Measurements from ENCODE around the gene ZNF500. TPM values are rescaled to one million over a fixed set of nuclear protein-coding genes. Genes with fewer than 3 reads are reported as not detected.

ZNF500 gene
- total and polyA plus RNA-seq, 2 donors (not counting 3 experiments of a cell fraction or from before 2014, with no cell fraction given) = 8.6 to 13.5 TPM

DNA sequence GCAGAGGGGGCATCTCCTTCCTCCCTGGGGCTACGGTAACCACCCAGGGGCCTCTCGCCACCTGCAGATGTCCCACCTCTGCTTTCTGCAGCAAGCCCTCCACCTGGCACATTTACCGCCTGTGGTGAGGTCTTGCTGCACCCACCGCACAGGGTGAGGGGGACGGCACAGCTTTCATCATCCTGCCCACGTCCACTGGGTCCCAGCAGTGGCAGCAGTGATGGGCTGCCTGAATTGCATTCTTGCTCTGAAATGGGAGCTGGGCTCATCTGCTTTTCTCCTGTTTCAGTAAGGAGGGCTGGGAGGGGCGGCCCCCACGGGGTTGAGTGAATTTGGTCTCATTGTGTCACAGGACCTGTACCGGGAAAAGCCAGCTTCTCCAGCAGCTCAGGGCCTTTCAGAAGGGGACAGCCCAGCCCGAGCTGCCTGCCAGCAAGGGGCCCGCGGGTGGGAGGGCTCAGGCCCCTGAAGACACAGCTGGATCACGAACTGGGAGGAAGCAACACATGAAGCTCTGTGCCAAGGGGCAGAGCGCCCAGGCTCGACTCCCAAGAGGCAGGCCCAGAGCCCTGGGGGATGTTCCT is 19.9 kb downstream of the ZNF500 start:
- CTCF ChIA-PET = no interaction called here
- no peak overlapping the region for H2AFZ ChIP-seq (ENCODE audit: low read depth, low read length)
- DNase-seq (ENCODE audit: low read depth, low spot score) = no peak

More for the DNA sequence above, 19.9 kb downstream of the ZNF500 start:
- TF ChIP-seq, protein P1, sequence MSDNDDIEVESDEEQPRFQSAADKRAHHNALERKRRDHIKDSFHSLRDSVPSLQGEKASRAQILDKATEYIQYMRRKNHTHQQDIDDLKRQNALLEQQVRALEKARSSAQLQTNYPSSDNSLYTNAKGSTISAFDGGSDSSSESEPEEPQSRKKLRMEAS (IDR thresholded peaks at IDR 0.05; ENCODE audit: insufficient read depth, insufficient read length) = no peak
- TF ChIP-seq POLR2AphosphoS5 (IDR thresholded peaks at IDR 0.05; ENCODE audit: insufficient read depth, low read depth, low read length) = no peak
- no peak for TF ChIP-seq FOS (IDR thresholded peaks at IDR 0.05; ENCODE audit: borderline replicate concordance, insufficient read depth, low read length)
- no peak for TF ChIP-seq POLR2A (IDR thresholded peaks at IDR 0.05; ENCODE audit: low read depth, low read length)
- no peak for TF ChIP-seq JUN (IDR thresholded peaks at IDR 0.05; ENCODE audit: borderline replicate concordance, insufficient read depth, insufficient read length, low read depth)
- no peak for TF ChIP-seq MYC (IDR thresholded peaks at IDR 0.05; ENCODE audit: low read depth, low read length)
- TF ChIP-seq, protein P2, sequence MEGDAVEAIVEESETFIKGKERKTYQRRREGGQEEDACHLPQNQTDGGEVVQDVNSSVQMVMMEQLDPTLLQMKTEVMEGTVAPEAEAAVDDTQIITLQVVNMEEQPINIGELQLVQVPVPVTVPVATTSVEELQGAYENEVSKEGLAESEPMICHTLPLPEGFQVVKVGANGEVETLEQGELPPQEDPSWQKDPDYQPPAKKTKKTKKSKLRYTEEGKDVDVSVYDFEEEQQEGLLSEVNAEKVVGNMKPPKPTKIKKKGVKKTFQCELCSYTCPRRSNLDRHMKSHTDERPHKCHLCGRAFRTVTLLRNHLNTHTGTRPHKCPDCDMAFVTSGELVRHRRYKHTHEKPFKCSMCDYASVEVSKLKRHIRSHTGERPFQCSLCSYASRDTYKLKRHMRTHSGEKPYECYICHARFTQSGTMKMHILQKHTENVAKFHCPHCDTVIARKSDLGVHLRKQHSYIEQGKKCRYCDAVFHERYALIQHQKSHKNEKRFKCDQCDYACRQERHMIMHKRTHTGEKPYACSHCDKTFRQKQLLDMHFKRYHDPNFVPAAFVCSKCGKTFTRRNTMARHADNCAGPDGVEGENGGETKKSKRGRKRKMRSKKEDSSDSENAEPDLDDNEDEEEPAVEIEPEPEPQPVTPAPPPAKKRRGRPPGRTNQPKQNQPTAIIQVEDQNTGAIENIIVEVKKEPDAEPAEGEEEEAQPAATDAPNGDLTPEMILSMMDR (IDR thresholded peaks at IDR 0.05; ENCODE audit: extremely low read depth in 1 of 2, insufficient read depth in 1 of 2, low read depth in 1 of 2, low read length in 2 of 2) = no peak
- no peak for TF ChIP-seq GATA2 (IDR thresholded peaks at IDR 0.05; ENCODE audit: insufficient read depth, insufficient read length, low read depth, low read length)
- no peak for TF ChIP-seq EZH2 (IDR thresholded peaks at IDR 0.05; ENCODE audit: borderline replicate concordance, low read depth, low read length, severe bottlenecking)
- Histone ChIP-seq H3K4me2 (ENCODE audit: insufficient read depth, low read length) (no peak overlapping the region), H3K4me3 (replicated peaks in 1 of 3; ENCODE audit: insufficient read depth in 1 of 3, low read depth in 1 of 3, low read length in 3 of 3) (no peak overlapping the region), H3K79me2 (ENCODE audit: control insufficient read depth, insufficient read depth, low read length) (no peaks in the 10 kb centered on the region), H3K9ac (replicated peaks; ENCODE audit: extremely low read depth, insufficient read depth, low read length) (no peak overlapping the region), H3K27ac (ENCODE audit: insufficient read depth, low read depth, low read length) (no peak overlapping the region), H3K9me1 (replicated peaks; ENCODE audit: control insufficient read depth, extremely low read depth, insufficient read depth, low read length) (no peaks in the 10 kb centered on the region), H4K20me1 (replicated peaks; ENCODE audit: control insufficient read depth, extremely low read depth, insufficient read depth, low read length) (no peaks in the 10 kb centered on the region), H3K36me3 (ENCODE audit: control insufficient read depth in 2 of 2, extremely low read depth in 1 of 2, insufficient read depth in 2 of 2, low read length in 2 of 2) (peaks cover 2 to 10% of the 10 kb centered on the region in 2 experiments), H3K4me1 (ENCODE audit: control insufficient read depth, extremely low read depth, insufficient read depth, low read length) (no peaks in the 10 kb centered on the region), H3K27me3 (ENCODE audit: control insufficient read depth in 2 of 2, insufficient read depth in 2 of 2, low read length in 2 of 2) (no peaks in the 10 kb centered on the region), H3K9me3 (replicated peaks; ENCODE audit: control insufficient read depth, insufficient read depth, low read length) (no peaks in the 10 kb centered on the region)
- POLR2A ChIA-PET = no interaction called here
- dilution Hi-C loops (cut with MboI; ENCODE audit: extremely low pct_ligation_motif_present, low sequenced_read_pairs) = no loop called here
- intact Hi-C loops (cut with micrococcal nuclease) = no loop called here
- no TSS peak for BruUV-seq (replicated peaks)
- no peak for FAIRE-seq
